Measurements from ENCODE around the gene JAKMIP1. TPM values are rescaled to one million over a fixed set of nuclear protein-coding genes. Genes with fewer than 3 reads are reported as not detected.

JAKMIP1 gene
- total RNA-seq, 1 donor from 2014 or later, result 11.3 TPM

DNA sequence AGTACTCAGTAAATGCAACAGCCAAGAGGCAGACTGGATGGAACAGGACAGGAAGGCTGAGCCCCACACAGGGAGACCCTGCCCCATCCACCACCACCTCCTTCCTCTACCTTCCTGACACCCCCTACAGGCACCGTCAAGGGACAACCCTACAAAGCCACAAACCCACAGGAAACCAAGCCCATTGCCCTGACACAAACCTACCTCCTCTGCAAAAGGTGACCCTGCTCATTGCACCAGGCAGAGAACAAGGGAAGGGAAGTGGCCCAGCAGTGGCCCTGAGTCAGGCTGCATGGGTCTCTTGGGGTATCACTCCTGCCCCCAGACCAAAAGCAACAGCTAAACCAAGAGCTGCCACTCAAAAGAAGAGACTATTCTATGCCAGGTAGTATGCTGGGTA lies 21.0 kb downstream of the JAKMIP1 start:
- no peaks in the 10 kb centered on the region for H3K27me3 Mint-ChIP-seq (ENCODE audit: low read depth)
- peak overlapping the region; percentile 51 for H3K4me3 Mint-ChIP-seq (ENCODE audit: low read depth)
- peak overlapping the region; percentile 93 for H3K27ac Mint-ChIP-seq
- peaks cover 15% of the 10 kb centered on the region for H3K9me3 Mint-ChIP-seq
- intact Hi-C loops (cut with micrococcal nuclease), result no loop called here
- peaks cover 69% of the 10 kb centered on the region for H3K4me1 Mint-ChIP-seq (ENCODE audit: low read depth)
- peaks cover 64% of the 10 kb centered on the region for H3K36me3 Mint-ChIP-seq (ENCODE audit: low read depth)
- DNase-seq (ENCODE audit: low spot score), result peak; percentile 56

DNA sequence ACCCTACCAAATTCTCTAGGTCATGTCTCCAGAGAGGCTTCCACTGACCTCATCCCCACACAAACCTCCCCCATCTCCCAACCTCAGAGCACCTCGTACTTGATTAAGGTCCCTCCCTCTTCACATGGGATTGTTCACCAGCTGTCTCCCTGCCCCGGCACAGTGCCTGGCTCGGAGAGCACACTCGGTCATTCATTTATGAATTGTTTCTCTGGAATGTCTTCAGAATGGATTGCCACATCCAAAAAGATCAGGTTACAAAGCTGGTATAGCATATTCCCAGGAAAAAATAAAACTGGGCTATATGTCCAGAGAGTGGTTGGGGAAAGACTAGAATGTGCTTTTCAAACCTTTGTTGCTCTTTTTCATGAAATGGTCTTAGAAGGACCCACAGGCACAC lies 21.6 kb downstream of the JAKMIP1 start:
- Mint-ChIP-seq H3K4me3 (ENCODE audit: low read depth) (peak overlapping the region; percentile 45), H3K4me1 (ENCODE audit: low read depth) (peaks cover 63% of the 10 kb centered on the region), H3K27ac (peak overlapping the region; percentile 93), H3K9me3 (peaks cover 15% of the 10 kb centered on the region), H3K27me3 (ENCODE audit: low read depth) (no peaks in the 10 kb centered on the region), H3K36me3 (ENCODE audit: low read depth) (peaks cover 67% of the 10 kb centered on the region)
- no peak for DNase-seq (ENCODE audit: low spot score)
- intact Hi-C loops (cut with micrococcal nuclease), result no loop called here

DNA sequence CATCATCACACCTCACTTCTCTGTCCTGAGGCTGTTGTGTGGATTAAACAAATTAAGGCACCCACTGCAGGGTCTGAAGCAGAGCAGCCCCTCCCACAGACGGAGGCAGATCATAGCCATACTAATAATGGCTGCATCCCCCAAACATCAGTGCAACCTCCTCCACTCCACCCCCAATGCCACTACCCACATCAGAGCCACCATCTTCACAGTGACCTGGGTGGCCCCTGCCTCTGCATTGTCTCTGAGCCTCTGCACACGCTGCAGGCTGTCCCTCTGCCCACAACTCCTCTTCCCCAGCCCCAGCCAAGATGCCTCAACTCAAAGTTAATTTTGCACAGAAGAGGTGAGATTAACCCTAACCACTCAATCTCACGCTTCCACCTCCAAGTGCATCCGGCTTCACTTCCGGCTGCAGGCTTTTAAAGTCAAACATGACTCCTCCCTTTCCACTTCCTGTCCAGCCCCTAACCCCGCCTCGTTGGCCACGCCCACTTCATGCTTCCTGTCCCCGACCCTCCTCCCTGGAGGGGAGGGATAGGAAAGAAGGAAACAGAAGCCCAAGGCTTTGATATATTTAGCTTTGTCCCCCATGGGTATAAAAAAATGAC lies 22.7 kb downstream of the JAKMIP1 start:
- Mint-ChIP-seq H3K4me1 (ENCODE audit: low read depth) (peaks cover 61% of the 10 kb centered on the region), H3K4me3 (ENCODE audit: low read depth) (peak overlapping the region; percentile 13), H3K36me3 (ENCODE audit: low read depth) (peaks cover 69% of the 10 kb centered on the region), H3K27ac (peak overlapping the region; percentile 71), H3K27me3 (ENCODE audit: low read depth) (no peaks in the 10 kb centered on the region), H3K9me3 (peaks cover 15% of the 10 kb centered on the region)
- peak; percentile 50 for DNase-seq (ENCODE audit: low spot score)
- intact Hi-C loops (cut with micrococcal nuclease), result no loop called here

DNA sequence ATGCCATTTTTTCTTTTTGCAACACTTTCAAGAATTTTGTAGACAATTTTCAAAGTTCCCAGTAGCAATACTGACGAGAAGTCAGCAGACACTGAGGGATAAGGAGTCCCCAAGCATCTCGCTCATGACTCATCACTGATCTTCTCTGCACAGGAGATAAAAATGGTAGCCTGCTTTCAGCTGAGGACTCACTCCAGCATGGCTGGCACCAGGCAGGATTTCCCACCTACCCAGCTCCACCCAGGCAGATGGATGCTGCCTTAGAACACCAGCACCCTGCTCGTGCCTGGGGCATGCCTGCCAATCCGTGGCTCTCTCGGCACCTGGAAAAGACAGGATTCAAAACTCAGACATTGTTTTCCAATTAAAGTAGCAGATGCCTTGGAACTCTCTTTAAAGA lies 24.9 kb downstream of the JAKMIP1 start:
- Mint-ChIP-seq H3K36me3 (ENCODE audit: low read depth) (peaks cover 73% of the 10 kb centered on the region), H3K4me1 (ENCODE audit: low read depth) (peaks cover 49% of the 10 kb centered on the region), H3K27ac (no peak overlapping the region), H3K9me3 (peaks cover 28% of the 10 kb centered on the region), H3K27me3 (ENCODE audit: low read depth) (no peaks in the 10 kb centered on the region), H3K4me3 (ENCODE audit: low read depth) (no peak overlapping the region)
- intact Hi-C loops (cut with micrococcal nuclease), result no loop called here
- DNase-seq (ENCODE audit: low spot score), result no peak

DNA sequence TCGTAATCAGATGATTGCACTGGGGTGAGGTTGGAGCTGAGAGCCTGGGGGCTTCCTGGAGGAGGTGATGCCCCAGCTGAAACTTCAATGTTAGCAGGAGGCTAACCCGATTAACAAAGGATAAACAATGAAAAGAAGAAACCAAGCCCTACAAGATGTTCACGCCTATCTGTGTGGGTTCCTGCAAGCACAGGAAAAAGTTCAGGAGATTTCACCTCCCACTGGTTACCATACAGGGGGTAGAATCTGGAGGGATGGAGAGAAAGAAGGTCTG lies 27.5 kb downstream of the JAKMIP1 start:
- Mint-ChIP-seq H3K27me3 (ENCODE audit: low read depth) (no peaks in the 10 kb centered on the region), H3K4me1 (ENCODE audit: low read depth) (peaks cover 24% of the 10 kb centered on the region), H3K36me3 (ENCODE audit: low read depth) (peaks cover 53% of the 10 kb centered on the region), H3K4me3 (ENCODE audit: low read depth) (no peak overlapping the region), H3K9me3 (peaks cover 24% of the 10 kb centered on the region), H3K27ac (no peak overlapping the region)
- no peak for DNase-seq (ENCODE audit: low spot score)
- intact Hi-C loops (cut with micrococcal nuclease), result no loop called here

DNA sequence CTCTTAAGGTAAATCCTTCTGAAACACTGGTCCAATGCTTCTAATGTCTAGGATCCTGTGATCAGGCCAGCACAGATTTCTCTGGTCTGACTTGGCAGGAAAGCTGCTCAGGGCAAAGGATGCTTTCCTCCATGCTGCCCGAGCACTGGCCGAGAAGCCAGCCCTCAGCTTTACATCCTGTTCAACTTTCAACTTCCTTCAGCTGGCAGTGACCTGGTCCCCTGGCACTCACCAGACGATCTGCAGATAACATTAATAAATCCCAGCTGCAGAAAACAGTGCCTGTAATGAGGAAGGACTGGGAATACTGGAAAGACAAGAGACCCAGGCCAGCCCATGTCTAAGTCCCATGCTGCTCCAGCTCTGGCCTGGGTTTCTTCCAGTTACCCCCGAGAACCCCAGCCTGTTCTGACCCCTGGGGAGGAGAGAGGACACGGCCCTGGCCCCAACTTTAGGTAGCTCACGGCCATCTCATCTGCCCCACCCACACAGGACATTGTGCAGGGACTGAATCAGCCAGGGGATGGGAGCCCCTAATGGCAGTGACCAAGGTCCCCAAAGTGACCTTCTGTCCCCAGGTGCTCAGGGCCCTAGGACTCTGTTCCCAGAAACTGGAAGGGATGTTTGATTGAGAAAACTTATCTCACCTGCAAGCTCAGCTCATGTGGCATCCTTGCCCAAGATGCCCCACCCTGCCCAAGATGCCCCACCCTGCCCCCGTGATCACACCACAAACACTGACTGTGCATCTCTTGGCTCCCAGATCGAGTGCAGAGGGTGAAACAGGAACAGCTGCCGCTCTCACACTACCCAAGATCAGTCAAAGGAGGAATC lies 28.0 kb downstream of the JAKMIP1 start:
- H3K9me3 Mint-ChIP-seq, result peaks cover 19% of the 10 kb centered on the region
- H3K27me3 Mint-ChIP-seq (ENCODE audit: low read depth), result no peaks in the 10 kb centered on the region
- peaks cover 53% of the 10 kb centered on the region for H3K36me3 Mint-ChIP-seq (ENCODE audit: low read depth)
- peaks cover 24% of the 10 kb centered on the region for H3K4me1 Mint-ChIP-seq (ENCODE audit: low read depth)
- intact Hi-C loops (cut with micrococcal nuclease), result no loop called here
- H3K4me3 Mint-ChIP-seq (ENCODE audit: low read depth), result no peak overlapping the region
- no peak overlapping the region for H3K27ac Mint-ChIP-seq
- DNase-seq (ENCODE audit: low spot score), result no peak

DNA sequence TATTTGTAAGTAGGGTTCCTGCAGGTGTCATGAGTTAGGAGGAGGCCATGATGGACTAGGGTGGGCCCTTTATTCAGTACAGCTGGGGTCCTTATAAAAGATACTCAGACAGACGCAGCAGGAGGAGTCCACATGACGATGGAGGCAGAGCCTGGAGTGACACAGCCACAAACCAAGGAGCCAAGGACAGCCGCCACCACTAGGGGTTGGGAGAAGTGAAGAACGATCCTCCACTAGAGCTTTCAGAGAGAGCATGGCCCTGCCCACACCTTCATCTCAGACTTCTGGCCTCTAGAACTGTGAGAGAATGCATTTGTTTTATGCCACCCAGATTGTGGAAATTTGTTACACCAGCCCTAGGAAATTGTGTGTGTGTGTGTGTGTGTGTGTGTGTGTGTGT lies 31.1 kb downstream of the JAKMIP1 start:
- Mint-ChIP-seq H3K36me3 (ENCODE audit: low read depth) (peaks cover 51% of the 10 kb centered on the region), H3K9me3 (peaks cover 26% of the 10 kb centered on the region), H3K27ac (no peak overlapping the region), H3K27me3 (ENCODE audit: low read depth) (no peaks in the 10 kb centered on the region), H3K4me3 (ENCODE audit: low read depth) (no peak overlapping the region), H3K4me1 (ENCODE audit: low read depth) (peaks cover 22% of the 10 kb centered on the region)
- no peak for DNase-seq (ENCODE audit: low spot score)
- intact Hi-C loops (cut with micrococcal nuclease), result no loop called here

DNA sequence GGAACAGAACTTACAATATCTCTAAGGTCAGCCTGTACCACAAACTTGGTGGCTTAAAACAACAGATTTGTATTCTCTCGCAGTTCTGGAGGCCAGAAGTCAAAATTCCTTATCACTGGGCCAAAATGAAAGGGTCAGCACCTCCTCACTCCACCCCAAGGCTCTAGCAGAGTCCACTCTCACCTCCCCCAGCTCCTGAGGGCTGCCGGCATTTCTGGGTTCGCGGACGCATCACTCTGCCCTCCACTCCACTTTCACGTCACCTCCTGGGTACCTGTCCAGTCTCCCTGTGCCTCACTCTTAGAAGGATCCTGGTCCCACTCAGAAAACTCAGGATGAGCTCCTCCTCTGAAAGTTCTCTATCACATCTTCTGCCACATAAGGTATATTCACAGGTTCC lies 34.6 kb downstream of the JAKMIP1 start:
- DNase-seq (ENCODE audit: low spot score), result no peak
- no peaks in the 10 kb centered on the region for H3K27me3 Mint-ChIP-seq (ENCODE audit: low read depth)
- intact Hi-C loops (cut with micrococcal nuclease), result no loop called here
- peaks cover 25% of the 10 kb centered on the region for H3K9me3 Mint-ChIP-seq
- H3K36me3 Mint-ChIP-seq (ENCODE audit: low read depth), result peaks cover 36% of the 10 kb centered on the region
- peaks cover 8% of the 10 kb centered on the region for H3K4me1 Mint-ChIP-seq (ENCODE audit: low read depth)
- H3K27ac Mint-ChIP-seq, result no peak overlapping the region
- H3K4me3 Mint-ChIP-seq (ENCODE audit: low read depth), result no peak overlapping the region

DNA sequence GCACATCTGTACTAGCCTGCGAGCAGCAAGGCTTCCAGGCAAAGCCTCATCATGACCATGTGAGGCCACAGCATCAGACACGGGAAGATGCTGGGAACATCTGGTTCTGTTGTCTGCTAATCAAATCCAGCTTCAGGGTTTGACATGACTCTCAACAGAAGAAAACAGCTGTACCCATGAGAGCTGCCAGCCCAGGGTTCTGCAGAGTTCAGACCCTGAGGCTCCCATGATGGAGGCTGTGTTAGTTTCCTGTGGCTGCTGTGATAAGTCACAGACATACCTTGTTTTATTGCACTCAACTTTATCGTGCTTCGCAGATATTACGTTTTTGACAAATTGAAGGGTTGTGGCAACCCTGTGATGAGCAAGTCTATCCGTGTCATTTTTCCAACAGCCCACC lies 37.5 kb downstream of the JAKMIP1 start:
- Mint-ChIP-seq H3K27me3 (ENCODE audit: low read depth) (no peaks in the 10 kb centered on the region), H3K4me1 (ENCODE audit: low read depth) (peaks cover 7% of the 10 kb centered on the region), H3K9me3 (peaks cover 16% of the 10 kb centered on the region), H3K4me3 (ENCODE audit: low read depth) (no peak overlapping the region), H3K36me3 (ENCODE audit: low read depth) (peaks cover 35% of the 10 kb centered on the region), H3K27ac (no peak overlapping the region)
- intact Hi-C loops (cut with micrococcal nuclease), result no loop called here
- DNase-seq (ENCODE audit: low spot score), result no peak

DNA sequence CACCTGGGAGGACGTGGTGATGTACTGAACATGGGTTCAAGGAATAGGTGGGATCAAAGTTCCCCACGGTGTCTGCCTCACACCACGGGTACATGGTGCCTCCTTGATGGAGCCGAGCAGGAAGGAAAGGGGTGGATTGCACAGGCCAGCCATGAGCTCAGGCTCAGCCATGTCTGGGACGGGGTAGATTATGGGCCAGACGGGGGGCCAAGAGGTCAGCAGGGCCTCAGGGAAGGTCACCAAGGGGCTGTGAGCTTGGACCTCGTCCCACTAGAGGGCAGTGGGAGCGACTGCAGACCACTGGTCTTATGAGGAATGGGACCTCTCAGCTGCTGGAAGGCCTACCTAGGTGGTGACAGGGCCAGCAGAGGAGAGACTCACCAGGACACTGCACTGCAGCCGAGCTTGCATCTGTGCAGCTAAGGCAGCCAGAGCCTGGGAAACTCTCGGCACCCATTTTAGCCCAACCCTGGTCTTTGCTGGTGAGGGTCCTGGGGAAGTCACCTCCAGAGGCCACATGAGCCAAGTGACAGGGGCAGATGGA lies 38.4 kb downstream of the JAKMIP1 start:
- Mint-ChIP-seq H3K4me3 (ENCODE audit: low read depth) (no peak overlapping the region), H3K9me3 (peaks cover 16% of the 10 kb centered on the region), H3K27ac (no peak overlapping the region), H3K4me1 (ENCODE audit: low read depth) (no peaks in the 10 kb centered on the region), H3K36me3 (ENCODE audit: low read depth) (peaks cover 26% of the 10 kb centered on the region), H3K27me3 (ENCODE audit: low read depth) (no peaks in the 10 kb centered on the region)
- DNase-seq (ENCODE audit: low spot score), result no peak
- intact Hi-C loops (cut with micrococcal nuclease), result no loop called here

DNA sequence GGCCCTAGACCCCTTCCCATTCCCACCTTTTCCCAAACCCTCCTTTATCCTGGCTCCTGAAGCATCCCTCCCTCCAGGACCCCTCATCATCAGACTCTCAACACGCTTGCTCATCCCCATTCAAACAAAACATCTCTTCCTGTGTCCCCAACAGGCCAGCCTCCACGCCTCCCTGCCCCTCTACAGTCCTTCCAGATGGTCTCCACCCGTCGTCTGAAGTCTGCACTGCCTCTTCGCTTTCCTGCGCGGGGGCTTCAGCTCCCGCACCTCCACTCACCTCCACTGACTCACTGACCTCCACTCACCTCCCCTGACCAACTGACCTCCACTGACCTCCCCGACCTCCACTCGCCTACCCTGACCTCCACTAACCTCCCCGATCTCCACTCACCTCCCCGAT lies 39.8 kb downstream of the JAKMIP1 start:
- peaks cover 16% of the 10 kb centered on the region for H3K9me3 Mint-ChIP-seq
- no peak overlapping the region for H3K27ac Mint-ChIP-seq
- peaks cover 21% of the 10 kb centered on the region for H3K36me3 Mint-ChIP-seq (ENCODE audit: low read depth)
- DNase-seq (ENCODE audit: low spot score), result no peak
- intact Hi-C loops (cut with micrococcal nuclease), result no loop called here
- H3K4me1 Mint-ChIP-seq (ENCODE audit: low read depth), result no peaks in the 10 kb centered on the region
- no peaks in the 10 kb centered on the region for H3K27me3 Mint-ChIP-seq (ENCODE audit: low read depth)
- H3K4me3 Mint-ChIP-seq (ENCODE audit: low read depth), result no peak overlapping the region

DNA sequence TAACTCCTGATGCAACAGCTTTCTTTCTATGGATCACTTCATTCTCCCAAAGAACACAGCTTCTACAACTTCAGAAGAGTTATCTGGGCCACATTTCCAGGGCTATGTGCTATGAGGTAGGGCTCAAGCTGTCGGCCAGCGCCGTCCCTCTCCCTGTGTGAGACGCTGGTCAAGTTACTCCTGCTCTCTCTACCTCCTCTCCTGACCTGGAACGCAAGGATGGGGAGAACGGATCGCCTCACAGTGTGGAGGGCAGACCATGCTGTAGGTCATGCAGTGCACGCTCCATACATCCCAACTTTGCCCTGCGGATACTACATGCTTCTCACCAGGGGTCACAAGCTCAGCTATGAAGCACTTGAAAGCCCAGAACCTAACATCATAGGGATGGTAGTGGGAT lies 42.4 kb downstream of the JAKMIP1 start:
- H3K27me3 Mint-ChIP-seq (ENCODE audit: low read depth), result no peaks in the 10 kb centered on the region
- no peak overlapping the region for H3K4me3 Mint-ChIP-seq (ENCODE audit: low read depth)
- H3K27ac Mint-ChIP-seq, result no peak overlapping the region
- no peaks in the 10 kb centered on the region for H3K36me3 Mint-ChIP-seq (ENCODE audit: low read depth)
- no peak for DNase-seq (ENCODE audit: low spot score)
- intact Hi-C loops (cut with micrococcal nuclease), result no loop called here
- H3K4me1 Mint-ChIP-seq (ENCODE audit: low read depth), result peaks cover 12% of the 10 kb centered on the region
- H3K9me3 Mint-ChIP-seq, result no peaks in the 10 kb centered on the region

DNA sequence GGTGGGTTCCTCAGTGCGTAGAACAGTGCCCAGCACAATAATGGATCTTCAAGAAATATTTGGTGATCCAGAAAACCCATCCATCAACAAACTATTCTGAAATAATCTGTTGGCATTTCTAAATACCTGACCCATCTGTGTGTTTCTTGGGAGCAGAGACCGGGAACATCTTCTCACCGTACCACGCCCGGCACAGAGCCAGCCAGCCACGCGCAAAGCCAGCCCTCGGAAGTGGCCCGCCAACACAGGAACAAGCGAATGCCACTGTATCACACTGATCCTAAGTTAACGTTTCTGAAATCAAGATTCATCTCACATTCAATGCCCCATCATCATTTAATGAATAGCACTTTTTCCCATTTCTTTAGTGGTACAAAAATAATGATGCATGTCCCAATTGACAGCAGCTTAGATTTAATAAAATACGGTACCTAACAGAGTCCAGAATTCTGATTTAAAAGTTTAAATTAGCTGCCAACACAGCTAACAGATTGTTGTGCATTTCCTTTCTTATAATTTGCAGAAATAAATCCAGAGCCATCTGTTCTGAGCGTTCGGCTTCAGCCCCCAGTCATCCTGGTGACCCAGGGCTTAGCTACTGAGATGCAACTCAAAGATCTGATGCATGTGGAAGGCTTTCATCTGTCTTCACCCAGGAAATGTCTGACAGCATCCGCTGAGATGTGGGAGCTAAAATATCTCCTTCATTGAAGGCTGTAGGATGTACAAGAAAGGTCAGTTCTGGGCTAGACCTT lies 44.2 kb downstream of the JAKMIP1 start:
- Mint-ChIP-seq H3K27me3 (ENCODE audit: low read depth) (no peaks in the 10 kb centered on the region), H3K4me1 (ENCODE audit: low read depth) (peaks cover 18% of the 10 kb centered on the region), H3K27ac (no peak overlapping the region), H3K36me3 (ENCODE audit: low read depth) (peaks cover 3% of the 10 kb centered on the region), H3K4me3 (ENCODE audit: low read depth) (no peak overlapping the region), H3K9me3 (no peaks in the 10 kb centered on the region)
- DNase-seq (ENCODE audit: low spot score), result no peak
- intact Hi-C loops (cut with micrococcal nuclease), result no loop called here
